ENCODE measurements around the gene MUC4.
"Not testable (repeated sequence)": the region's sequence is repeated elsewhere in the genome, so short reads cannot be mapped to it uniquely, and the experiment has no call there.

MUC4 gene

GRCh38 chr3:195739561-195740111, 72.1 kb downstream of the MUC4 start:
- in situ Hi-C loops (cut with HindIII; ENCODE audit: low pct_ligation_motif_present, low sequenced_read_pairs) = no loop called here
- Histone ChIP-seq H3K27me3 (replicated peaks) (peaks cover 3% of the 10 kb centered on the region), H3K36me3 (replicated peaks) (no peaks in the 10 kb centered on the region), H3K4me3 (ENCODE audit: low read depth, low read length) (no peak overlapping the region), H3K27ac (no peak overlapping the region)
- DNase-seq = no peak
- TF ChIP-seq CTCF (IDR thresholded peaks at IDR 0.05; ENCODE audit: low read depth, low read length, missing control alignments) = no peak

DNA sequence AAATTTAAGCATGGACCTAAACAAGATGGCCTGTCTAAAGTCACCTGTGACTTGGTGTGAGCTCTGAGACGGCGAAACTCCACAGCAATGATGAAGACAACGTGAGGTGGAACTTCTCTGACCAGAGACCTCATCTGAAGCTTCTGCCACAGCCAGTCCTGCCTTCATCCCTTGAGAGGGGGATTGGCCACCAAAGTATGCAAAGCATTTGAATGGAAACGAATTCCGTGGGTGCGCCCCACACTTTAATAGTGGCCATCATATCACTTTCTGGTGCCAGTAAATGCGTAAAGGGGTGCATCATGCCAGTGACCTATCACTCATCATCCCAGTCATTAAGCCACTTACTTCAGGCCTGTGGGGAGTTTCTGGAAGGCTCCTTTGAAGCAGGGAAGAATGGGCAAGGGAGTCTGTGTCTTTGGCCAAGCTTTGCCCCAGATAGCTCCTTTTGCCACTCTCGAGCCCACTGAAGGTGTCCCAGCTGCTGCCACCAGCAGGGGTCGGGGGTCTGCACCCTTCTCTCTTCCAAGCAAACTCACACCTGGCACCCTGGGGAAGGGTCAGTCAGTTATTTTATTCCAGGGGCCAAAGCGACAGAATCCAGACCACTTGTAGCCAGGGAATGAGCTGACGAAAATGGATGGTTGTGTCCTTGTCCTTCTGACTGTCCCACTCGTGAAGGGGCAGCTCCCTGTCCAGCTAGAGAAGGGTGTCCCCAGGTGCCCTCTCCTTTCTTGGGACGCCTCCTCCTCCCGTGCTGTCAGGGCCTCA, 73.3 kb downstream of the MUC4 start:
- TF ChIP-seq CTCF (IDR thresholded peaks at IDR 0.05; ENCODE audit: low read depth, low read length, missing control alignments) = no peak
- Histone ChIP-seq H3K4me3 (ENCODE audit: low read depth, low read length) (no peak overlapping the region), H3K36me3 (replicated peaks) (no peaks in the 10 kb centered on the region), H3K27me3 (replicated peaks) (no peaks in the 10 kb centered on the region), H3K27ac (no peak overlapping the region)
- in situ Hi-C loops (cut with HindIII; ENCODE audit: low pct_ligation_motif_present, low sequenced_read_pairs) = no loop called here
- no peak for DNase-seq

DNA sequence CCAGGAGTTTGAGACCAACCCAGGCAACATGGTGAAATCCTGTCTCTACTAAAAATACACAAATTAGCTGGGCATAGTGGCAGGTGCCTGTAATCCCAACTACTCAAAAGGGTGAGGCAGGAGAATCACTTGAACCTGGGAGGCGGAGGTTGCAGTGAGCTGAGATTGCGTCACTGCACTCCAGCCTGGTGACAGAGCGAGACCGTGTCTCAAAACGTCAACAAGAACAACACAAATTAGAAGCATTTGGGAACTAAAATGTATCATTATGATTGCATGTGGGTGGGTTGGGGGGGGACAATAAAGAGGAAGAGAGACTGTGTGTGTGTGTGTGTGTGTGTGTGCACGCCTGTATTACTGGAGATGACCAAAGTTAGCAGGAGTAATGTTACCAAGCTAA, 73.9 kb downstream of the MUC4 start:
- DNase-seq; H3K4me3 ChIP-seq (ENCODE audit: low read depth, low read length); in situ Hi-C loops (cut with HindIII; ENCODE audit: low pct_ligation_motif_present, low sequenced_read_pairs); H3K36me3 ChIP-seq (replicated peaks); H3K27ac ChIP-seq; H3K27me3 ChIP-seq (replicated peaks): not testable (repeated sequence)

DNA sequence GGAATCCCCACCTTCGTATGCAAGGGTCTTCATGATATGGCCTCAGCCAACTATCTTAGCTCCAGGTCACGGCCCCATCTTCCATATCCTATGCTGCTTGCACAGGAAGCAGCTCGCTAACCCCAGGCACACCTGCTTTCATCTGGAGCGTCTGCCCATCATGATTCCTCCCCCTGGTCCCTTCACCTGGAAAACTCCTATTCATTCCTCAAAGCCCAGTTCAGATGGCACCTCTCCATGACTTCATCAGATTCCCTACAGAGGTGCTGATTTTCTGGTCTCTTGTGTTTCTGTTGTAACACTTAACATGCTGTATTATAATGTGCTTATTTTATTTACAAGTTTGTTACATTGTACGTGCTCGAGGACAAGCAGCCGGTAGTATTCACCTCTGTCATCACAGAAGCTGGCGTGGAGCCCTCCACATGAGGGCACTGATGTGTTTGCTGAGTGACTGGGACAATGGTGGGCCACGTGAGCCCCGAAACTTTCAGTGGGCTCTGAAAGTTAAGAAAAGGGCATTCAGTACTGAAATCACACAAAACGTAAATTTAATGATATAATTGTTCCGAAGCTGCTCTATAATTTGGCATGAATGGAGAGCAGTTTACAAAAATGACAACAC, 74.8 kb downstream of the MUC4 start:
- no peak overlapping the region for H3K4me3 ChIP-seq (ENCODE audit: low read depth, low read length)
- no peak for TF ChIP-seq CTCF (IDR thresholded peaks at IDR 0.05; ENCODE audit: low read depth, low read length, missing control alignments)
- no peaks in the 10 kb centered on the region for H3K27me3 ChIP-seq (replicated peaks)
- H3K27ac ChIP-seq = no peak overlapping the region
- DNase-seq = no peak
- no peaks in the 10 kb centered on the region for H3K36me3 ChIP-seq (replicated peaks)
- in situ Hi-C loops (cut with HindIII; ENCODE audit: low pct_ligation_motif_present, low sequenced_read_pairs) = no loop called here

- Histone ChIP-seq H3K36me3 (replicated peaks) (no peaks in the 10 kb centered on the region), H3K27me3 (replicated peaks) (no peaks in the 10 kb centered on the region), H3K4me3 (ENCODE audit: low read depth, low read length) (no peak overlapping the region), H3K27ac (no peak overlapping the region)
- no peak for DNase-seq
- TF ChIP-seq CTCF (IDR thresholded peaks at IDR 0.05; ENCODE audit: low read depth, low read length, missing control alignments) = no peak
- in situ Hi-C loops (cut with HindIII; ENCODE audit: low pct_ligation_motif_present, low sequenced_read_pairs) = no loop called here
Observed at GRCh38 chr3:195735036-195735695, 76.6 kb downstream of the MUC4 start.

- DNase-seq = no peak
- no peak for TF ChIP-seq CTCF (IDR thresholded peaks at IDR 0.05; ENCODE audit: low read depth, low read length, missing control alignments)
- no peak overlapping the region for H3K4me3 ChIP-seq (ENCODE audit: low read depth, low read length)
- in situ Hi-C loops (cut with HindIII; ENCODE audit: low pct_ligation_motif_present, low sequenced_read_pairs) = no loop called here
- H3K36me3 ChIP-seq (replicated peaks) = no peaks in the 10 kb centered on the region
- peaks cover 10% of the 10 kb centered on the region for H3K27me3 ChIP-seq (replicated peaks)
- H3K27ac ChIP-seq = no peak overlapping the region
Observed at GRCh38 chr3:195732940-195733339, 78.8 kb downstream of the MUC4 start.
